K562 (cell line): Measurements from ENCODE around the gene DDR1. TPM values are rescaled to one million over a fixed set of nuclear protein-coding genes. Genes with fewer than 3 reads are reported as not detected.

Source experiments
- BRF2 ChIP-seq: IDR thresholded peaks from 3 replicates; pipeline ENCODE4 v1.6.1; 2011; ENCODE audit warnings: borderline replicate concordance, mild to moderate bottlenecking; ENCODE audit not compliant: insufficient read length, insufficient read depth
- MGA ChIP-seq: fragments of 450-650 bp; IDR thresholded peaks from 2 replicates; pipeline ENCODE4 v1.6.1; 2016; ENCODE audit warnings: mild to moderate bottlenecking, moderate library complexity
- RBM22 ChIP-seq: fragments of 200-400 bp; formaldehyde crosslinking; IDR thresholded peaks from 2 replicates; pipeline ENCODE4 v1.6.1; 2018; ENCODE audit warnings: low read length, low read depth; ENCODE audit not compliant: poor library complexity, severe bottlenecking
- STAT6 ChIP-seq: sonication (generic); formaldehyde crosslinking; IDR thresholded peaks from 2 replicates; pipeline ENCODE4 v1.8.1; 2023; ENCODE audit warnings: mild to moderate bottlenecking, missing genetic modification reagents
- TBP ChIP-seq: optimal IDR thresholded peaks from 2 replicates; pipeline ENCODE3; 2011; ENCODE audit warnings: low read depth, low read length, improper control_type of control experiment
- ZBTB2 ChIP-seq: fragments of 450-650 bp; IDR thresholded peaks from 2 replicates; pipeline ENCODE4 v1.6.1; 2016; ENCODE audit warnings: antibody characterized with exemption
- ZC3H11A ChIP-seq: IDR thresholded peaks from 2 replicates; pipeline ENCODE4 v1.6.1; 2012; ENCODE audit warnings: low read depth, low read length, improper control_type of control experiment
- ZC3H8 ChIP-seq: fragments of 450-650 bp; IDR thresholded peaks from 2 replicates; pipeline ENCODE4 v1.6.1; 2017
- ZNF274 ChIP-seq: IDR thresholded peaks from 2 replicates; pipeline ENCODE4 v1.6.1; 2011; ENCODE audit warnings: low read depth, mild to moderate bottlenecking, low read length, moderate library complexity, borderline replicate concordance
- polyA plus RNA-seq, 8 experiments: library from polyadenylated mRNA; depleted of rRNA in 4 of 8; stranded (reverse) in 5 of 8; unstranded in 3 of 8; fragments of >200 nt; fragmentation: Nextera tagmentation in 2 of 8; fragmentation: Illumina TruSeq in 1 of 8; extraction: Ambion mirVana in 2 of 8; extraction: Trizol in 1 of 8; gene quantifications; 2 replicates each; pipeline versions ENCODE4 v1.2.1 to v1.2.3, GENCODE V29; 2011 to 2014; ENCODE audit warnings: inconsistent platforms in 1 of 8, missing spikeins in 1 of 8
- total RNA-seq, 7 experiments: library from RNA; depleted of rRNA in 6 of 7; stranded (reverse); fragments of >200 nt in 6 of 7; fragmentation: Illumina TruSeq in 2 of 7; extraction: Trizol in 2 of 7; gene quantifications; 2 replicates each; pipeline versions ENCODE4 v1.2.1 to v1.2.3, GENCODE V29; 2011 to 2021; ENCODE audit warnings: low replicate concordance in 1 of 7

The DDR1 gene
- total and polyA plus RNA-seq, 9 of the 15 experiments (the other 6 are each of a cell fraction or from before 2014, with no cell fraction given) = 1.4 to 44.6 (median 12.2) TPM

- TF ChIP-seq ZC3H11A = 0 out of 2 replicates have a peak, but pooled peaks have one; percentile 87
- TF ChIP-seq ZC3H8 = no peak
- no peak for TF ChIP-seq STAT6 (CRISPR knock-in tag)
- TF ChIP-seq TBP = peak; percentile 63
- TF ChIP-seq ZNF274 = no peak
- no peak for TF ChIP-seq BRF2
- peak; percentile 49; the same call in 1 of the 2 replicates for TF ChIP-seq ZBTB2
- no peak for TF ChIP-seq MGA
- no peak for TF ChIP-seq RBM22
These were observed 6.7 kb upstream of the DDR1 start (continued) for GRCh38 chr6:30877419-30878262.
